ENCODE data around the gene TTC9C. TPM values are rescaled to one million over a fixed set of nuclear protein-coding genes. Genes with fewer than 3 reads are reported as not detected.
A peak's percentile ranks its signal among the peaks of the same experiment; 100 is the strongest.

TTC9C gene
- total and polyA plus RNA-seq, 2 of the 8 experiments (the other 6 are each of a cell fraction or from before 2014, with no cell fraction given): 25.4 to 34.1 TPM

DNA sequence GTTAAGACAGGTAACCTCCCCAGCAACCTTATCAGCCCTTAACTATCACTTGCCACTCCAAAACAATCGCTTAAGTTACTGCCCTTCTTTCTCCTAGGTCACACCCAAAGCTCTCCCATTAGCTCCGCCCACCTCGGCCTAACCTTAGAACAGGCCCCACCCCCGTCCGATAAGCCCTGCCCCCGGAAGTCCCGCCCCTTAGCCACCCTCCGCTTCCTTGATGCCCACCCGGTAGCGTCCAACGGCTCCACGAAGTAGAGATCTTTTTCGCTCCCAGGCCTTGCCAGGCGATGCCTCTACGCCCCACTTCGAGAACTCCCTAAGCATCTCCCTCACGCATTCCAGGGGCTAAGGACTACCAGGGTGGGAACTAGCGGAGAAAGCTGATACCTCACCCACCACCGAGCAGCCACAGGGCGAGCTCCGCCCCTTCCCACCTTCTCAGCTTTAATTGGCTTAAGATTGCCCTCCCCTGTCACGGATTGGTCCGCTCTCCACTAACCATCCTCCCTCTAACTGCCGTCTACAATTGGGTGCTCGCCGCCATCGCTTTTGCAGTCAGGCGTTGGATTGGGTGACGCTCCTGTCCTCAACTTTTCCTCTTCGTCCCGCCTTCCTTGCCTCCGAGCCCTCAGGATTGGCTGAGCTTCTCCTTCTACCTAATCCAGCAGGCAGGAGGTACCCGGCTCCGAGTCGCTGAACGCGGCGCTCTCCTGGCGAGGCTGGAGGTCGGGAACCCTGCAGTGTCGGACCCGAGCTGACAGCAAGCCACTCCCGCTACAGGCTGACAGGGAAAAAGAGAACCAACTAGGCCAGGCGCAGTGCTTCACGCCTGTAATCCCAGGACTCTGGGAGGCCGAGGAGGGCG is 25.7 kb downstream of the TTC9C start, which contains the start of gene ZBTB3 (continued):
- TF ChIP-seq BACH1 (IDR thresholded peaks at IDR 0.05; ENCODE audit: low read length): no peak
- no peak for TF ChIP-seq SUZ12 (IDR thresholded peaks at IDR 0.05; ENCODE audit: low read length)
- TF ChIP-seq JUND (IDR thresholded peaks at IDR 0.05; ENCODE audit: low read length): no peak
- no peak for TF ChIP-seq EGR1 (IDR thresholded peaks at IDR 0.05; ENCODE audit: borderline replicate concordance, low read depth, low read length)
- TF ChIP-seq CBX8 (IDR thresholded peaks at IDR 0.05; ENCODE audit: borderline replicate concordance, low read depth, low read length): no peak
- TF ChIP-seq KDM1A (IDR thresholded peaks at IDR 0.05; ENCODE audit: borderline replicate concordance, low read length): no peak
- TF ChIP-seq SIN3A (conservative IDR thresholded peaks at IDR 0.05 in 1 of 2, IDR thresholded peaks at IDR 0.05 in 1 of 2; ENCODE audit: low read depth in 1 of 2, low read length in 2 of 2): peak; percentile 49 to 93; a peak in 3 of 4 replicates
- no peak for TF ChIP-seq BRCA1 (IDR thresholded peaks at IDR 0.05; ENCODE audit: low read depth, low read length)
- no peak for TF ChIP-seq FOSL1 (IDR thresholded peaks at IDR 0.05; ENCODE audit: insufficient read depth, low read depth, low read length)

Measured in H1 (cell line).